Gastrocnemius medialis (tissue), 4 donors: ENCODE data around the gene NKD2. TPM values are rescaled to one million over a fixed set of nuclear protein-coding genes. Genes with fewer than 3 reads are reported as not detected.
A peak's percentile ranks its signal among the peaks of the same experiment; 100 is the strongest.

Source experiments
- ATAC-seq, 2 donors: fragments of 150-250 bp; one replicate each; pipeline ENCODE4 v1.9.1; 2016
- DNase-seq, 2 donors: peaks; one replicate each; pipeline ENCODE4 v3.0.0-alpha.2; 2019
- H3K27ac ChIP-seq, 4 donors: fragments of 200-600 bp; sonication (generic); 1 replicate in 1 of 4; 2 replicates in 3 of 4; pipeline ENCODE4 v1.5.1; 2016 to 2018; ENCODE audit warnings: mild to moderate bottlenecking in 2 of 4, moderate library complexity in 1 of 4
- H3K27me3 ChIP-seq, 3 donors: fragments of 200-600 bp; sonication (generic) in 2 of 3; 1 replicate in 1 of 3; 2 replicates in 2 of 3; pipeline versions ENCODE4 v1.5.1 to v1.6.0; 2016 to 2019; ENCODE audit warnings: mild to moderate bottlenecking in 1 of 3, moderate library complexity in 1 of 3
- H3K36me3 ChIP-seq, 2 donors: fragments of 200-600 bp; sonication (generic) in 1 of 2; one replicate each; pipeline ENCODE4 v1.5.1; 2017 to 2018
- H3K4me1 ChIP-seq, 2 donors: fragments of 200-600 bp; sonication (generic) in 1 of 2; one replicate each; pipeline ENCODE4 v1.5.1; 2016 to 2017; ENCODE audit warnings: mild to moderate bottlenecking in 2 of 2
- H3K4me3 ChIP-seq, 4 donors: fragments of 200-600 bp; sonication (generic) in 3 of 4; 1 replicate in 1 of 4; 2 replicates in 3 of 4; pipeline ENCODE4 v1.5.1; 2016 to 2019; ENCODE audit warnings: mild to moderate bottlenecking in 2 of 4
- H3K9me3 ChIP-seq, 3 donors: fragments of 200-600 bp; sonication (generic) in 2 of 3; 1 replicate in 1 of 3; 2 replicates in 2 of 3; pipeline ENCODE4 v1.5.1; 2016 to 2019
- POLR2A ChIP-seq, 2 donors: fragments of 450-650 bp; IDR thresholded peaks; one replicate each; pipeline ENCODE4 v1.6.1; 2017; ENCODE audit warnings: antibody characterized with exemption in 2 of 2, mild to moderate bottlenecking in 2 of 2, moderate library complexity in 2 of 2
- in situ Hi-C, 4 donors: fragments of 200-750 bp; cut with MboI; loops; one replicate each; pipeline versions ENCODE4 v1.15.0 to v1.8.0; 2017; ENCODE audit warnings: low sequenced_read_pairs in 4 of 4
- intact Hi-C: fragments of 100-400 bp; cut with DNase I; formaldehyde crosslinking; loops from one replicate; pipeline ENCODE4 v1.15.1; 2023; ENCODE audit warnings: low total_unique reads
- total RNA-seq, 4 donors: library from RNA; depleted of rRNA; stranded (reverse); fragments of >200 nt; gene quantifications; one replicate each; pipeline versions ENCODE4 v1.1.0 to v1.2.3, GENCODE V29; 2016
- TF ChIP-seq, protein P1 (sequence below), 5 experiments: fragments of 450-650 bp in 3 of 5; fragments of 200-600 bp in 2 of 5; sonication (generic) in 2 of 5; IDR thresholded peaks in 4 of 5; conservative IDR thresholded peaks in 1 of 5; 1 replicate in 4 of 5; 2 replicates in 1 of 5; pipeline ENCODE4 v1.5.1; 2016 to 2019; ENCODE audit warnings: antibody characterized with exemption in 5 of 5, mild to moderate bottlenecking in 3 of 5, moderate library complexity in 3 of 5

Gene NKD2
- total RNA-seq, 4 donors from 2014 or later: not detected

DNA sequence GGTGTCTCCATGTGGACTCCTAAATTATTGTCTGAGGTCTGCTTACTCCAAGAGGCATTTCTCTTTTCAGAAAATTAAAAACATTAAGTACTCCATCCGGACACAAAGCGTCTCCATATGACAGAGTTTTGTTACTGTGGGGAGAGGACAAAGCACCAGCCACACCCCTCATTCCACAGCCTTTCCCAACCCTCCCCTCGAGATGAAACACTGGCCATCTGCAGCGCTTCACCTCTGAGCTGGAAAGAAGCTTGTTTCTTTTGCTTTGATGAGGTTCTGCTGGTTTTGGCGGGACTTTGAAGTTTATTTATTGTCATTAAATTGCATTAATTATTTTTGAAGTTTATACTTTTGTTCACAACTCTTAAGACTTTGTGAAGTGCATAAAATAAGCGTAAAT lies 27.6 kb upstream of the NKD2 start:
- no peaks in the 10 kb centered on the region for H3K4me1 ChIP-seq
- peaks cover 0 to 3% (median 0%) of the 10 kb centered on the region in 3 donors for H3K27me3 ChIP-seq
- intact Hi-C loops (no loop called here), in situ Hi-C loops (loop anchor here in 1 of 4 donors (25.0 kb wide), 1 partner anchor 156 kb away; no protein-coding TSS in a partner anchor)
- DNase-seq (no peak), ATAC-seq (peak in 1 of 2 donors; percentile 46)
- no peaks in the 10 kb centered on the region for H3K36me3 ChIP-seq
- TF ChIP-seq, protein P1, sequence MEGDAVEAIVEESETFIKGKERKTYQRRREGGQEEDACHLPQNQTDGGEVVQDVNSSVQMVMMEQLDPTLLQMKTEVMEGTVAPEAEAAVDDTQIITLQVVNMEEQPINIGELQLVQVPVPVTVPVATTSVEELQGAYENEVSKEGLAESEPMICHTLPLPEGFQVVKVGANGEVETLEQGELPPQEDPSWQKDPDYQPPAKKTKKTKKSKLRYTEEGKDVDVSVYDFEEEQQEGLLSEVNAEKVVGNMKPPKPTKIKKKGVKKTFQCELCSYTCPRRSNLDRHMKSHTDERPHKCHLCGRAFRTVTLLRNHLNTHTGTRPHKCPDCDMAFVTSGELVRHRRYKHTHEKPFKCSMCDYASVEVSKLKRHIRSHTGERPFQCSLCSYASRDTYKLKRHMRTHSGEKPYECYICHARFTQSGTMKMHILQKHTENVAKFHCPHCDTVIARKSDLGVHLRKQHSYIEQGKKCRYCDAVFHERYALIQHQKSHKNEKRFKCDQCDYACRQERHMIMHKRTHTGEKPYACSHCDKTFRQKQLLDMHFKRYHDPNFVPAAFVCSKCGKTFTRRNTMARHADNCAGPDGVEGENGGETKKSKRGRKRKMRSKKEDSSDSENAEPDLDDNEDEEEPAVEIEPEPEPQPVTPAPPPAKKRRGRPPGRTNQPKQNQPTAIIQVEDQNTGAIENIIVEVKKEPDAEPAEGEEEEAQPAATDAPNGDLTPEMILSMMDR (IDR thresholded peaks at IDR 0.05 in 4 of 5, conservative IDR thresholded peaks at IDR 0.05 in 1 of 5): no peak
- TF ChIP-seq POLR2A (IDR thresholded peaks at IDR 0.05): no peak
- no peak overlapping the region for H3K4me3 ChIP-seq
- no peak overlapping the region for H3K27ac ChIP-seq
- no peaks in the 10 kb centered on the region for H3K9me3 ChIP-seq

DNA sequence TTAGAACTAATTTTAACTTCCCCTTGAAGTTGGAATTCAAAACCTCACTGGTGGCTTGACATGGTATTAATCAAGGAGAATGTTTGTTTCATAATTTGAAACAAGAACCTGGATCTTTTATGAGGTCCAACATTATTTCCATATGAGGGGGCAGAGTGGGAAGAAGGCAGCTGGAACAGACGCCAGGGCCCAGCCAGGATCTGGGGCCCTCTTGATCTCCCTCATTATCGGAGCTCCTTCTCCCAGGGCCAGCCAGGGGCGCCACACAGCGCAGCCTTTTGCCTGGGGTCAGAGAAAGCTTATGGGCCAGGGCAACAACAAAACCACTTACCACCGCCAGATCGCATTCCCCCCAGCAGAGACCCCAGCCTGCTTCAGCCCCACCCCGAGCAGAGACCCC lies 27.1 kb upstream of the NKD2 start:
- Histone ChIP-seq H3K27ac (no peak overlapping the region), H3K4me3 (no peak overlapping the region), H3K36me3 (no peaks in the 10 kb centered on the region), H3K9me3 (no peaks in the 10 kb centered on the region), H3K27me3 (peaks cover 0 to 3% (median 0%) of the 10 kb centered on the region in 3 donors), H3K4me1 (no peaks in the 10 kb centered on the region)
- intact Hi-C loops (no loop called here), in situ Hi-C loops (loop anchor here in 1 of 4 donors (25.0 kb wide), 1 partner anchor 156 kb away; no protein-coding TSS in a partner anchor)
- TF ChIP-seq, protein P1 (IDR thresholded peaks at IDR 0.05 in 4 of 5, conservative IDR thresholded peaks at IDR 0.05 in 1 of 5): no peak
- no peak for TF ChIP-seq POLR2A (IDR thresholded peaks at IDR 0.05)
- ATAC-seq (no peak), DNase-seq (no peak)

DNA sequence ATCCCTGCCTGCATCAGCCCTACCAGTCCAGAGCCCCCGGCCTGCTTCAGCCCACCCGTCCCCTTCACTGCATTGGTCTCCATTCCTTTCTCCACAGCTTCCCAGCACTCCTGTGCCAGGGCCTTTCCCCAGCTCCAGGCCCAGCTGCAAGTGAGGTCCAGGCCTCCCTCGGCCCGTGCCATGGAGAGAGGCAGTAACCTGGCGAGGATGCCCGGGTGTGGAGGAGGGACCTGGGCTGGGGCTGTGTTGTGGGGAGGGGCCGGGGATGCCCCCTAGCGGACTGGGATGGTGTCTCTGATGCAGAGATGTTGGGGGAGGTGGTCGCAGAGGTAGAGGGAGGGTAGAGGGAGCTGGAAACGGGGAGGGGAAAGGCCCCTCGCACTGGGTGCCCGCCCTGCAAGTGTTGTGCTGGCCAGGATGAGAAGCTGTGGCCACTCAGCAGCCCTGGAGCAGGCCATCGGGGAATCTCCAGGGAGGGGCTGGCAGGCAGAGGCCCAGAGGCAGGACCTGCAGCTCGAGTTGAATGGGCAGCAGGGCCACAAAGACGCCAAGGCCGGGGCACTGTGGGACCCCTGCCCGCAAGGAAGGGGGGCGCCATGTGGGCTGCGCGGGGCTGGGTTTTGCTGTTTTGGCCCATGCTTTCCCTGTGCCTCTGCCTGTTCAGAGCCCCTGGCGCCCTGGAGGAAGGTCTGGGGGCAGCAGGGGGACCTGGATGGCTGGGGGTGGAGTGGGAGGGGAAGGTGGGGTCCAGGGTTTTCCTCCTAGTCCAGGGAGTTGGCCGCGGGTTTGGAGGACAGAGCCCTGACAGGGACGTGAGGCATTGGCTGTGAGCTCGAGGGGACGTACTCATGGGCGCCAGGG lies 26.0 kb upstream of the NKD2 start:
- no peaks in the 10 kb centered on the region for H3K9me3 ChIP-seq
- no peak for DNase-seq
- TF ChIP-seq POLR2A (IDR thresholded peaks at IDR 0.05): no peak
- TF ChIP-seq, protein P1 (IDR thresholded peaks at IDR 0.05 in 4 of 5, conservative IDR thresholded peaks at IDR 0.05 in 1 of 5): no peak
- H3K27me3 ChIP-seq: peaks cover 0 to 3% (median 0%) of the 10 kb centered on the region in 3 donors
- no peak overlapping the region for H3K27ac ChIP-seq
- no peaks in the 10 kb centered on the region for H3K36me3 ChIP-seq
- in situ Hi-C loops: loop anchor here in 1 of 4 donors (25.0 kb wide), 1 partner anchor 155 kb away; no protein-coding TSS in a partner anchor
- intact Hi-C loops: no loop called here
- no peak for ATAC-seq
- H3K4me1 ChIP-seq: no peaks in the 10 kb centered on the region
- H3K4me3 ChIP-seq: no peak overlapping the region

DNA sequence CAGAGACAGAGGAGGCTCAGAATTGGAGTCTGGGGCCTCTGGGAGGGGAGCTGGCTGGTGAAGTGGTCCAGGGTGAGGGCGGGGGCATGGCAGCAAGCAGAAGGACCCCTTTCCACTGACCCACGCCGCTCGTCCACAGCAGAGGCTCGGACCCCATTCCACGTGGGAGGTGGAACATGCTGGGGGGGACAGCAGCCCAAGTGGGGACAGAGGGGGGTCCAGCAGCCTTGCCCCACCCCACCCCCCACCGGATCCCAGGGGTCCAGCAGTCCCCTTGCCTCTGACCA lies 25.4 kb upstream of the NKD2 start:
- intact Hi-C loops: no loop called here
- Histone ChIP-seq H3K27me3 (peaks cover 0 to 3% (median 2%) of the 10 kb centered on the region in 3 donors), H3K36me3 (no peaks in the 10 kb centered on the region), H3K4me3 (no peak overlapping the region), H3K4me1 (no peaks in the 10 kb centered on the region), H3K9me3 (no peaks in the 10 kb centered on the region), H3K27ac (no peak overlapping the region)
- in situ Hi-C loops: loop anchor here in 1 of 4 donors (25.0 kb wide), 1 partner anchor 154 kb away; no protein-coding TSS in a partner anchor
- ATAC-seq: no peak
- DNase-seq: no peak
- TF ChIP-seq, protein P1 (IDR thresholded peaks at IDR 0.05 in 4 of 5, conservative IDR thresholded peaks at IDR 0.05 in 1 of 5): no peak
- TF ChIP-seq POLR2A (IDR thresholded peaks at IDR 0.05): no peak
